BJ (cell line): ENCODE data around the gene CHEK1. TPM values are rescaled to one million over a fixed set of nuclear protein-coding genes. Genes with fewer than 3 reads are reported as not detected.

Source experiments
- CTCF ChIA-PET: fragments of 350-600 bp; formaldehyde crosslinking; extraction: SDS; loops from one replicate; lab custom pipeline; 2021; ENCODE audit warnings: antibody characterized with exemption, inconsistent platforms; lab: Yijun Ruan, JAX
- POLR2A ChIA-PET: fragments of 300-600 bp; sonication (Branson Sonifier 250); formaldehyde crosslinking; extraction: SDS; loops from one replicate; lab custom pipeline; 2021; ENCODE audit warnings: antibody characterized with exemption; lab: Charles Lee
- DNase-seq: peaks from one replicate; pipeline ENCODE4 v3.0.0-alpha.2; 2011; ENCODE audit warnings: low read depth
- H3K27me3 ChIP-seq: 2 replicates; pipeline ENCODE4 v1.6.0; 2011; ENCODE audit warnings: low read length; ENCODE audit not compliant: control insufficient read depth, insufficient read depth
- H3K36me3 ChIP-seq: 2 replicates; pipeline ENCODE4 v1.5.1; 2011; ENCODE audit warnings: low read length; ENCODE audit not compliant: control insufficient read depth, insufficient read depth
- H3K4me3 ChIP-seq: 2 replicates; pipeline ENCODE4 v1.5.1; 2011; ENCODE audit warnings: low read depth, mild to moderate bottlenecking, control low read depth, low read length
- CTCF ChIP-seq: IDR thresholded peaks from 2 replicates; pipeline ENCODE4 v1.5.1; 2011; ENCODE audit warnings: low read depth, mild to moderate bottlenecking, control low read depth, inconsistent platforms, low read length, moderate library complexity; ENCODE audit not compliant: insufficient read depth
- polyA plus RNA-seq: library from polyadenylated mRNA; depleted of rRNA; stranded (reverse); fragments of >200 nt; gene quantifications from 2 replicates; pipeline ENCODE4 v1.2.3, GENCODE V29; 2011

Gene CHEK1
- polyA plus RNA-seq, 1 experiment = 11.4 TPM

DNA sequence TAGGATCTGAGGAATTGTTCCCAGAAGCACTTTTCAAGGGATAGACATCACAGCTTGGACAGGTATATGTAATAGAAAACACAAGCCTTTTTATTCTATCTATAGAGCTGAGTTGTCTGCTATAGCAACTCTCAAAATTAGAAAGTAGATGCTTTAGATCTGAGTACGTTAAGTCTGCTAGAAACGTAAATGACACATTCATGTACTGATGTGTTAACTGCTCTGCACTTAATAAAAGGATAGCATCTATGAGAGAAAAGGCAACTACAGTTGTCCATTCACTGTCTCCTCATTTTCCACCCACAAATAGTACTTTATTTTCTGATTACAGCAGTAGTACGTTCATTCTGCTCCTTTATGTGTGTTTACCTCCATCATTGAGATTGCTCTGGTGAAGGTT, 38.3 kb upstream of the CHEK1 start:
- no peak overlapping the region for H3K4me3 ChIP-seq
- CTCF ChIA-PET = interaction anchor here (1.7 kb wide), 1 partner anchor 9 kb away, joined by 4 read pairs; no protein-coding TSS in a partner anchor
- no peak for TF ChIP-seq CTCF
- POLR2A ChIA-PET = no interaction called here
- DNase-seq = no peak
- no peaks in the 10 kb centered on the region for H3K27me3 ChIP-seq
- peaks cover 7% of the 10 kb centered on the region for H3K36me3 ChIP-seq

DNA sequence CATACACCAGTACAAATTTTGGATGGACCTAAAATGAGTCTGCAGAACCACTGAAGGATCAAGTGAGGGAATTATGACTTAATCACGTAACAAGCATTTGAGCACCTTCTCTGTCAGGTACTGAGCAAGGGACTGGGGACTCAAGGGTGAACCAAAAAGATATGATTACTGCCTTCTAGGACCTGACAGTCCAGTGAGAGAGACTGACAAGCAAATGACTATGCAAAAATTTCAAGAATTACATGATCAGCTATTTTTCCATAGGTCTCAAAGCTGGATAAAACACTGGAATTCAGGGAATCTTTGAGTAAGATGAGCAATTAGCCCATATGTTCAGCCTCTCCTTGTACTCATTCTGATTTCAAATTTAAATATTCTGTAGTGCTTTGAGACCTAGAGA, 37.5 kb upstream of the CHEK1 start:
- Histone ChIP-seq H3K36me3 (peaks cover 7% of the 10 kb centered on the region), H3K4me3 (no peak overlapping the region), H3K27me3 (no peaks in the 10 kb centered on the region)
- no peak for TF ChIP-seq CTCF
- DNase-seq = no peak
- ChIA-PET POLR2A (interaction anchor here (0.7 kb wide), 1 partner anchor 18 kb away, joined by 3 read pairs; the partner anchor contains the start of gene EI24), CTCF (interaction anchor here (1.7 kb wide), 1 partner anchor 10 kb away, joined by 4 read pairs; no protein-coding TSS in a partner anchor)

GRCh38 chr11:125588505-125588904, 36.5 kb upstream of the CHEK1 start:
- H3K36me3 ChIP-seq = peaks cover 3% of the 10 kb centered on the region
- CTCF ChIA-PET = no interaction called here
- H3K4me3 ChIP-seq = no peak overlapping the region
- POLR2A ChIA-PET = no interaction called here
- no peak for TF ChIP-seq CTCF
- DNase-seq = no peak
- H3K27me3 ChIP-seq = no peaks in the 10 kb centered on the region

GRCh38 chr11:125591649-125592304, 33.2 kb upstream of the CHEK1 start:
- peak overlapping the region; percentile 61 for H3K4me3 ChIP-seq
- no peaks in the 10 kb centered on the region; the same call in 1 of the 2 replicates for H3K36me3 ChIP-seq
- POLR2A ChIA-PET = no interaction called here
- CTCF ChIA-PET = interaction anchor here (0.6 to 1.9 kb wide), 3 partner anchors 22 to 50 kb away, joined by 3 to 5 read pairs (median 4); partner anchors contain the start of gene EI24
- DNase-seq = no peak
- no peak for TF ChIP-seq CTCF
- H3K27me3 ChIP-seq = no peaks in the 10 kb centered on the region

GRCh38 chr11:125592305-125593113, 32.5 kb upstream of the CHEK1 start, which contains the start of gene STT3A:
Gene STT3A (plus strand): TSS chr11:125592852. CDS start chr11:125595916, 3,064 bp downstream.
- CTCF ChIA-PET = interaction anchor here (0.6 to 1.9 kb wide), 3 partner anchors 23 to 49 kb away, joined by 3 to 5 read pairs (median 4); partner anchors contain the start of gene EI24

More at GRCh38 chr11:125592305-125593113, 32.5 kb upstream of the CHEK1 start, which contains the start of gene STT3A:
- peak within 1 kb of the TSS; percentile 83 for H3K4me3 ChIP-seq
- TF ChIP-seq CTCF = no peak
- H3K36me3 ChIP-seq = peaks cover 1% of the 10 kb centered on the region; the same call in 1 of the 2 replicates
- peak; percentile 99 for DNase-seq
- no peaks in the 10 kb centered on the region for H3K27me3 ChIP-seq
- POLR2A ChIA-PET = no interaction called here
